Transverse colon (tissue), 3 donors: ENCODE results near the gene TGFB2.

Experiments
- EP300 ChIP-seq: sonication (generic); formaldehyde crosslinking; IDR thresholded peaks from one replicate; pipeline ENCODE4 v1.6.1; 2017; ENCODE audit warnings: antibody characterized with exemption, low read depth
- POLR2A ChIP-seq: fragments of 450-650 bp; IDR thresholded peaks from one replicate; pipeline ENCODE4 v1.6.1; 2016; ENCODE audit warnings: antibody characterized with exemption, mild to moderate bottlenecking, moderate library complexity
- TF ChIP-seq, protein P1 (sequence below), 5 experiments: fragments of 200-600 bp in 3 of 5; fragments of 450-650 bp in 2 of 5; sonication (generic) in 3 of 5; IDR thresholded peaks; 1 replicate in 2 of 5; 2 replicates in 3 of 5; pipeline ENCODE4 v1.5.1; 2016 to 2017; ENCODE audit warnings: antibody characterized with exemption in 5 of 5, inconsistent platforms in 3 of 5, mild to moderate bottlenecking in 2 of 5, moderate library complexity in 1 of 5

DNA sequence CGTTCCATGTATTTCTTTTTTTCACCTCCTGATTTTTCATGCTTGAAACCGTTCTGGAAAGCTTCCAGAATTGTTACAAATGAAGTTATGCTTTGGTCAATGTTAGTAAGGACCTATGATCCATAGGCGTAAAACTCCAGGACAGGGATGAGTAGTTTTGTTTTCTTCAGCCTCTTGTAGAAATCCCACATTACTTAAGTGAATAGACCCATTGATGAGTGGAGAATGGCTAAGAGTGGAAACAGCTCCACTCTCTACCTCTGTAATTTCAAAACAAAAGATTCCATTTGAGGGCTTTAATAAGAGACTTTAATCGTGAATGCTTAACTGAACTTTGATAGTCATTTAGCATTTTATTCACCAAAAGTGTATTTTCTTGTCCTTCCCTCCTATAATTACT, 3.0 kb upstream of the TGFB2 start:
- TF ChIP-seq, protein P1, sequence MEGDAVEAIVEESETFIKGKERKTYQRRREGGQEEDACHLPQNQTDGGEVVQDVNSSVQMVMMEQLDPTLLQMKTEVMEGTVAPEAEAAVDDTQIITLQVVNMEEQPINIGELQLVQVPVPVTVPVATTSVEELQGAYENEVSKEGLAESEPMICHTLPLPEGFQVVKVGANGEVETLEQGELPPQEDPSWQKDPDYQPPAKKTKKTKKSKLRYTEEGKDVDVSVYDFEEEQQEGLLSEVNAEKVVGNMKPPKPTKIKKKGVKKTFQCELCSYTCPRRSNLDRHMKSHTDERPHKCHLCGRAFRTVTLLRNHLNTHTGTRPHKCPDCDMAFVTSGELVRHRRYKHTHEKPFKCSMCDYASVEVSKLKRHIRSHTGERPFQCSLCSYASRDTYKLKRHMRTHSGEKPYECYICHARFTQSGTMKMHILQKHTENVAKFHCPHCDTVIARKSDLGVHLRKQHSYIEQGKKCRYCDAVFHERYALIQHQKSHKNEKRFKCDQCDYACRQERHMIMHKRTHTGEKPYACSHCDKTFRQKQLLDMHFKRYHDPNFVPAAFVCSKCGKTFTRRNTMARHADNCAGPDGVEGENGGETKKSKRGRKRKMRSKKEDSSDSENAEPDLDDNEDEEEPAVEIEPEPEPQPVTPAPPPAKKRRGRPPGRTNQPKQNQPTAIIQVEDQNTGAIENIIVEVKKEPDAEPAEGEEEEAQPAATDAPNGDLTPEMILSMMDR (IDR thresholded peaks at IDR 0.05): no peak
- TF ChIP-seq EP300 (no peak), POLR2A (no peak)
